Left hindlimb (tissue), 1 donor: ENCODE results near the gene CERT1.
"Not testable (repeated sequence)": the region's sequence is repeated elsewhere in the genome, so short reads cannot be mapped to it uniquely, and the experiment has no call there.

ENCODE experiments used
- DNase-seq: peaks from one replicate; pipeline ENCODE4 v3.0.0-alpha.2; 2018

The CERT1 gene

GRCh38 chr5:75523275-75523674, 11.8 kb upstream of the CERT1 start:
- DNase-seq: no peak

- no peak for DNase-seq
Observed at GRCh38 chr5:75522542-75522941, 11.1 kb upstream of the CERT1 start.

GRCh38 chr5:75522025-75522424, 10.6 kb upstream of the CERT1 start:
- DNase-seq: no peak

- no peak for DNase-seq
Observed at GRCh38 chr5:75521195-75521594, 9.8 kb upstream of the CERT1 start.

GRCh38 chr5:75519761-75520160, 8.3 kb upstream of the CERT1 start:
- DNase-seq: no peak

- no peak for DNase-seq
Observed at GRCh38 chr5:75514323-75514722, 2.9 kb upstream of the CERT1 start.

- no peak for DNase-seq
Observed at GRCh38 chr5:75513841-75514240, 2.4 kb upstream of the CERT1 start.

GRCh38 chr5:75512383-75513074, 1.1 kb upstream of the CERT1 start:
- no peak for DNase-seq

- peak; percentile 66 for DNase-seq
Observed at GRCh38 chr5:75510836-75511434, 494 bp downstream of the CERT1 start.

GRCh38 chr5:75510417-75510835, 1.0 kb downstream of the CERT1 start:
- DNase-seq: no peak

- no peak for DNase-seq
Observed at GRCh38 chr5:75509956-75510355, 1.5 kb downstream of the CERT1 start.

- no peak for DNase-seq
Observed at GRCh38 chr5:75509546-75509945, 1.9 kb downstream of the CERT1 start.

- no peak for DNase-seq
Observed at GRCh38 chr5:75507841-75508240, 3.6 kb downstream of the CERT1 start.

- not testable (repeated sequence) for DNase-seq
Observed at GRCh38 chr5:75505112-75505511, 6.3 kb downstream of the CERT1 start.

- DNase-seq: not testable (repeated sequence)
Observed at GRCh38 chr5:75498875-75499274, 12.6 kb downstream of the CERT1 start.

GRCh38 chr5:75498208-75498777, 13.1 kb downstream of the CERT1 start:
- DNase-seq: no peak

GRCh38 chr5:75496026-75496425, 15.4 kb downstream of the CERT1 start:
- DNase-seq: no peak

- DNase-seq: no peak
Observed at GRCh38 chr5:75491621-75492020, 19.8 kb downstream of the CERT1 start.

- not testable (repeated sequence) for DNase-seq
Observed at GRCh38 chr5:75489847-75490246, 21.6 kb downstream of the CERT1 start.

- no peak for DNase-seq
Observed at GRCh38 chr5:75484605-75485004, 26.8 kb downstream of the CERT1 start.

- no peak for DNase-seq
Observed at GRCh38 chr5:75482482-75482881, 28.9 kb downstream of the CERT1 start.

GRCh38 chr5:75481024-75481423, 30.4 kb downstream of the CERT1 start:
- no peak for DNase-seq

GRCh38 chr5:75475364-75475763, 36.1 kb downstream of the CERT1 start:
- no peak for DNase-seq

- DNase-seq: no peak
Observed at GRCh38 chr5:75473463-75473862, 38.0 kb downstream of the CERT1 start.

GRCh38 chr5:75472973-75473372, 38.5 kb downstream of the CERT1 start:
- DNase-seq: no peak
